ENCODE data around the gene PSMD1. TPM values are rescaled to one million over a fixed set of nuclear protein-coding genes. Genes with fewer than 3 reads are reported as not detected.

The PSMD1 gene
- total and polyA plus RNA-seq, 2 of the 8 experiments (the other 6 are each of a cell fraction or from before 2014, with no cell fraction given), result 179 to 272 TPM

DNA sequence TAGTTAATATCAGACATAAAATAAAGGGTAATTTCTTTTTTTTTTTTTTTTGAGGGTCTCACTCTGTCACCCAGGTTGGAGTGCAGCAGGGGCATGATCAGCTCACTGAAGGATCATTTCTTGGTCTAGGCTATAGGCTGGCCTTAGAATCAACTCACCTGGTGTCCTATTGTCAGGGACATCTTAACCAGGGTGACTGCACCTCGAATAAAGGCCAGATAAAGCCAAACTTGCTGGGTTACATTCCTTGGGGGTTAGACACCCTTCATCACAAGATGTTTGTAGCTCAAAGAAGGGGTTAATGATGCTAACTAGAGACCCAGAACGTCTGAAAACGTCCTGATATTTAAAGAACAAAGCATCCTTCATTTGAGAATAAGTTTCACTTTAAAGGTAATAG, 42.8 kb upstream of the PSMD1 start:
- H3K4ac ChIP-seq (replicated peaks; ENCODE audit: insufficient read length, low read depth, low read length), result no peak overlapping the region
- H2BK20ac ChIP-seq (ENCODE audit: low read length), result no peak overlapping the region
- H3K36me3 ChIP-seq (ENCODE audit: control insufficient read depth in 2 of 4, insufficient read depth in 4 of 4, low read length in 3 of 4), result no peaks in the 10 kb centered on the region
- no peak overlapping the region for H3K27ac ChIP-seq (ENCODE audit: low read depth, low read length)
- H3K56ac ChIP-seq (replicated peaks; ENCODE audit: insufficient read length, low read depth, low read length), result no peak overlapping the region
- no peak overlapping the region for H3K9ac ChIP-seq (replicated peaks in 1 of 4; ENCODE audit: extremely low read depth in 1 of 4, low read depth in 3 of 4, low read length in 3 of 4)
- H4K8ac ChIP-seq (ENCODE audit: extremely low read depth, insufficient read depth, low read length), result no peak overlapping the region
- no peaks in the 10 kb centered on the region; a peak in 2 of 7 replicates for H3K27me3 ChIP-seq (replicated peaks in 1 of 4; ENCODE audit: control insufficient read depth in 3 of 4, extremely low read depth in 1 of 4, insufficient read depth in 3 of 4, low read length in 3 of 4)
- H3K14ac ChIP-seq (ENCODE audit: insufficient read length), result no peak overlapping the region
- no peak overlapping the region for H2AK5ac ChIP-seq (ENCODE audit: low read depth, low read length)
- FAIRE-seq, result no peak
- POLR2A ChIA-PET (ENCODE audit: partially characterized antibody), result no interaction called here
- H3K4me2 ChIP-seq (ENCODE audit: insufficient read depth in 1 of 2, low read depth in 2 of 2, low read length in 2 of 2), result no peak overlapping the region
- peaks cover 0 to 8% (median 5%) of the 10 kb centered on the region in 4 experiments; a peak in 5 of 7 replicates for H3K4me1 ChIP-seq (replicated peaks in 1 of 4; ENCODE audit: control insufficient read depth in 3 of 4, insufficient read depth in 4 of 4, low read length in 3 of 4)
- H2BK12ac ChIP-seq (ENCODE audit: low read depth, low read length), result no peak overlapping the region
- no peaks in the 10 kb centered on the region for H3K79me1 ChIP-seq (ENCODE audit: low read depth, low read length)
- 0 out of 2 replicates have a peak, but pooled peaks cover 3% of the 10 kb centered on the region for H3K23me2 ChIP-seq (ENCODE audit: low read depth, low read length)
- 51% methylated on average over 3 of the region's 3 CpGs; no CpG with 5 or more reads in 1 of the 2 experiments for WGBS, 2 experiments (ENCODE audit: extremely low coverage in 1 of 2, insufficient coverage in 1 of 2, insufficient read length in 1 of 2, insufficient replicate concordance in 2 of 2, low coverage in 1 of 2, low lambda C conversion rate in 2 of 2, missing lambda C conversion rate in 1 of 2)
- H4K91ac ChIP-seq (replicated peaks; ENCODE audit: insufficient read length, low read length), result no peak overlapping the region
- no peaks in the 10 kb centered on the region for H3K79me2 ChIP-seq (ENCODE audit: control insufficient read depth in 1 of 2, insufficient read depth in 2 of 2, low read length in 2 of 2)
- no peak overlapping the region for H4K5ac ChIP-seq (ENCODE audit: insufficient read length, low read depth, low read length)
- no peaks in the 10 kb centered on the region for H4K20me1 ChIP-seq (replicated peaks in 1 of 2; ENCODE audit: control insufficient read depth in 1 of 2, insufficient read depth in 2 of 2, low read length in 2 of 2)
- H2BK120ac ChIP-seq (replicated peaks; ENCODE audit: low read depth, low read length), result no peak overlapping the region
- no peak overlapping the region for H3K18ac ChIP-seq (ENCODE audit: extremely low read depth, low read length)
- H2AFZ ChIP-seq (ENCODE audit: low read length), result no peak overlapping the region
- CTCF ChIA-PET (ENCODE audit: partially characterized antibody), result interaction anchor here (0.6 to 1.3 kb wide), 6 partner anchors 13 to 252 kb away, joined by 3 to 4 read pairs (median 3); no protein-coding TSS in a partner anchor
- no peak overlapping the region for H3K23ac ChIP-seq (ENCODE audit: insufficient read length)
- no peak overlapping the region for H2BK5ac ChIP-seq (ENCODE audit: low read depth, low read length)
- H3K4me3 ChIP-seq (ENCODE audit: extremely low read depth in 1 of 4, insufficient read depth in 2 of 4, low read depth in 3 of 4, low read length in 4 of 4), result no peak overlapping the region
- no peak overlapping the region for H2BK15ac ChIP-seq (ENCODE audit: low read length)
- no peaks in the 10 kb centered on the region for H3K9me3 ChIP-seq (ENCODE audit: insufficient read depth in 2 of 2, low read depth in 1 of 2, low read length in 1 of 2)
- no peak for DNase-seq (ENCODE audit: low read depth in 1 of 2, low spot score in 2 of 2)
- no peak for TF ChIP-seq SRF (IDR thresholded peaks at IDR 0.05; ENCODE audit: low read depth, low read length)
- TF ChIP-seq RNF2 (IDR thresholded peaks at IDR 0.05; ENCODE audit: borderline replicate concordance, low read depth, low read length, missing control alignments, poor library complexity, severe bottlenecking), result no peak
- TF ChIP-seq RAD21 (IDR thresholded peaks at IDR 0.05 in 1 of 2, conservative IDR thresholded peaks at IDR 0.05 in 1 of 2; ENCODE audit: low read depth in 2 of 2, low read length in 2 of 2), result no peak
- no peak for TF ChIP-seq BCL11A (IDR thresholded peaks at IDR 0.05; ENCODE audit: low read depth in 2 of 2, low read length in 2 of 2)
- no peak for TF ChIP-seq POU5F1 (IDR thresholded peaks at IDR 0.05; ENCODE audit: low read depth, low read length)
- no peak for TF ChIP-seq FOSL1 (IDR thresholded peaks at IDR 0.05; ENCODE audit: insufficient read depth, low read depth, low read length)
- TF ChIP-seq, protein P1, sequence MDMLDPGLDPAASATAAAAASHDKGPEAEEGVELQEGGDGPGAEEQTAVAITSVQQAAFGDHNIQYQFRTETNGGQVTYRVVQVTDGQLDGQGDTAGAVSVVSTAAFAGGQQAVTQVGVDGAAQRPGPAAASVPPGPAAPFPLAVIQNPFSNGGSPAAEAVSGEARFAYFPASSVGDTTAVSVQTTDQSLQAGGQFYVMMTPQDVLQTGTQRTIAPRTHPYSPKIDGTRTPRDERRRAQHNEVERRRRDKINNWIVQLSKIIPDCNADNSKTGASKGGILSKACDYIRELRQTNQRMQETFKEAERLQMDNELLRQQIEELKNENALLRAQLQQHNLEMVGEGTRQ (IDR thresholded peaks at IDR 0.05; ENCODE audit: low read length), result no peak
- TF ChIP-seq CEBPB (IDR thresholded peaks at IDR 0.05; ENCODE audit: low read depth, low read length), result no peak
- TF ChIP-seq CHD1 (IDR thresholded peaks at IDR 0.05; ENCODE audit: low read depth, low read length), result no peak
- no peak for TF ChIP-seq SIX5 (IDR thresholded peaks at IDR 0.05; ENCODE audit: low read depth, low read length)
- no peak for TF ChIP-seq GABPA (IDR thresholded peaks at IDR 0.05; ENCODE audit: borderline replicate concordance, insufficient read depth, low read length)
- no peak for TF ChIP-seq CHD2 (IDR thresholded peaks at IDR 0.05; ENCODE audit: low read length)
- TF ChIP-seq MAFK (IDR thresholded peaks at IDR 0.05; ENCODE audit: low read depth, low read length), result no peak
